H9 (cell line): ENCODE measurements around the gene ATCAY. TPM values are rescaled to one million over a fixed set of nuclear protein-coding genes. Genes with fewer than 3 reads are reported as not detected.

Experiments used
- DNase-seq: peaks from one replicate; pipeline ENCODE4 v3.0.0-alpha.2; 2017
- H2AFZ ChIP-seq: one replicate; pipeline ENCODE4 v1.6.1; 2013; ENCODE audit warnings: mild to moderate bottlenecking, low read length, control low read depth, moderate library complexity
- H2AK5ac ChIP-seq: 2 replicates; pipeline ENCODE4 v1.6.1; 2013; ENCODE audit warnings: low read length, control low read depth, mixed read lengths; ENCODE audit not compliant: insufficient read length
- H2BK120ac ChIP-seq: one replicate; pipeline ENCODE4 v1.6.1; 2013; ENCODE audit warnings: low read depth, mild to moderate bottlenecking, low read length, control low read depth, inconsistent platforms; ENCODE audit not compliant: poor library complexity, severe bottlenecking
- H2BK12ac ChIP-seq: 2 replicates; pipeline ENCODE4 v1.6.1; 2013; ENCODE audit warnings: low read length, control low read depth, mixed read lengths, low read depth; ENCODE audit not compliant: insufficient read length
- H2BK15ac ChIP-seq: 2 replicates; pipeline ENCODE4 v1.6.1; 2013; ENCODE audit warnings: low read depth, low read length, control low read depth
- H2BK20ac ChIP-seq: one replicate; pipeline ENCODE4 v1.6.1; 2013; ENCODE audit warnings: low read depth, mild to moderate bottlenecking, low read length, control low read depth, inconsistent platforms; ENCODE audit not compliant: poor library complexity, severe bottlenecking
- H2BK5ac ChIP-seq: 2 replicates; pipeline ENCODE4 v1.6.1; 2013; ENCODE audit warnings: low read length, control low read depth, mixed read lengths; ENCODE audit not compliant: insufficient read length
- H3K14ac ChIP-seq: 2 replicates; pipeline ENCODE4 v1.6.1; 2013; ENCODE audit warnings: low read length, control low read depth; ENCODE audit not compliant: insufficient read depth
- H3K18ac ChIP-seq: 2 replicates; pipeline ENCODE4 v1.6.1; 2013; ENCODE audit warnings: low read depth, mild to moderate bottlenecking, mixed read lengths, low read length, control low read depth; ENCODE audit not compliant: insufficient read length
- H3K23ac ChIP-seq: 2 replicates; pipeline ENCODE4 v1.6.1; 2013; ENCODE audit warnings: low read length, control low read depth, mixed read lengths, low read depth; ENCODE audit not compliant: insufficient read length
- H3K23me2 ChIP-seq: 2 replicates; pipeline ENCODE4 v1.6.1; 2013; ENCODE audit warnings: low read depth, mild to moderate bottlenecking, mixed read lengths, low read length, control low read depth; ENCODE audit not compliant: insufficient read length, poor library complexity, severe bottlenecking
- H3K27ac ChIP-seq: 2 replicates; pipeline ENCODE4 v1.5.1; 2013; ENCODE audit warnings: low read length, control low read depth, mixed read lengths, low read depth; ENCODE audit not compliant: insufficient read length
- H3K27me3 ChIP-seq: 2 replicates; pipeline ENCODE4 v1.6.1; 2013; ENCODE audit warnings: low read length, control low read depth, inconsistent platforms; ENCODE audit not compliant: insufficient read depth
- H3K4ac ChIP-seq: 2 replicates; pipeline ENCODE4 v1.6.1; 2013; ENCODE audit warnings: low read depth, mild to moderate bottlenecking, control low read depth, inconsistent platforms, low read length, moderate library complexity
- H3K4me1 ChIP-seq: 2 replicates; pipeline ENCODE4 v1.6.1; 2013; ENCODE audit warnings: low read length, control low read depth, inconsistent platforms; ENCODE audit not compliant: insufficient read depth
- H3K4me2 ChIP-seq: 2 replicates; pipeline ENCODE4 v1.6.1; 2013; ENCODE audit warnings: low read length, control low read depth, mixed read lengths; ENCODE audit not compliant: insufficient read length, insufficient read depth
- H3K56ac ChIP-seq: 2 replicates; pipeline ENCODE4 v1.6.1; 2013; ENCODE audit warnings: low read depth, mild to moderate bottlenecking, mixed read lengths, low read length, control low read depth; ENCODE audit not compliant: insufficient read length
- H3K79me1 ChIP-seq: 2 replicates; pipeline ENCODE4 v1.6.1; 2013; ENCODE audit warnings: low read depth, mild to moderate bottlenecking, moderate library complexity, low read length, control low read depth, inconsistent platforms; ENCODE audit not compliant: insufficient read depth, poor library complexity, severe bottlenecking
- H3K79me2 ChIP-seq: 2 replicates; pipeline ENCODE4 v1.6.1; 2013; ENCODE audit warnings: low read length, control low read depth, inconsistent platforms; ENCODE audit not compliant: insufficient read depth
- H3K9ac ChIP-seq: 2 replicates; pipeline ENCODE4 v1.6.1; 2013; ENCODE audit warnings: low read length, control low read depth, mixed read lengths; ENCODE audit not compliant: insufficient read length; ENCODE audit errors: extremely low read depth
- H3K9me3 ChIP-seq: one replicate; pipeline ENCODE4 v1.6.1; 2013; ENCODE audit warnings: low read depth, low read length, inconsistent platforms; ENCODE audit not compliant: control insufficient read depth
- H3T11ph ChIP-seq: one replicate; pipeline ENCODE4 v1.6.1; 2013; ENCODE audit warnings: mild to moderate bottlenecking, low read length, control low read depth, inconsistent platforms
- H4K20me1 ChIP-seq: one replicate; pipeline ENCODE4 v1.6.1; 2013; ENCODE audit not compliant: control insufficient read depth, insufficient read length, insufficient read depth
- H4K5ac ChIP-seq: 2 replicates; pipeline ENCODE4 v1.6.1; 2013; ENCODE audit warnings: low read depth, mild to moderate bottlenecking, mixed read lengths, low read length, control low read depth; ENCODE audit not compliant: insufficient read length
- H4K8ac ChIP-seq: replicated peaks from 2 replicates; pipeline ENCODE4 v1.6.1; 2013; ENCODE audit warnings: low read length, control low read depth, mixed read lengths, low read depth; ENCODE audit not compliant: insufficient read length
- H4K91ac ChIP-seq: 2 replicates; pipeline ENCODE4 v1.6.1; 2013; ENCODE audit warnings: low read depth, mild to moderate bottlenecking, moderate library complexity, mixed read lengths, low read length, control low read depth; ENCODE audit not compliant: insufficient read length
- H3K27ac Mint-ChIP-seq, 3 experiments: 2 replicates in 2 of 3; 3 replicates in 1 of 3; pipeline ENCODE4 v1.8.0; 2020 to 2021; ENCODE audit warnings: mixed read lengths in 3 of 3, mild to moderate bottlenecking in 1 of 3, moderate library complexity in 1 of 3
- H3K27me3 Mint-ChIP-seq: 2 replicates; pipeline ENCODE4 v1.8.0; 2021; ENCODE audit warnings: low read depth, mild to moderate bottlenecking, moderate library complexity, mixed read lengths
- H3K36me3 Mint-ChIP-seq, 3 experiments: 2 replicates in 2 of 3; 3 replicates in 1 of 3; pipeline ENCODE4 v1.8.0; 2020 to 2021; ENCODE audit warnings: low read depth in 3 of 3, mixed read lengths in 3 of 3; ENCODE audit not compliant: insufficient read depth in 1 of 3
- H3K4me1 Mint-ChIP-seq, 2 experiments: 2 replicates each; pipeline ENCODE4 v1.8.0; 2020; ENCODE audit warnings: mixed read lengths in 2 of 2
- H3K4me3 Mint-ChIP-seq, 2 experiments: 2 replicates in 1 of 2; 3 replicates in 1 of 2; pipeline ENCODE4 v1.8.0; 2020 to 2021; ENCODE audit warnings: mild to moderate bottlenecking in 2 of 2, mixed read lengths in 2 of 2, moderate library complexity in 1 of 2
- H3K9me3 Mint-ChIP-seq, 2 experiments: 2 replicates in 1 of 2; 3 replicates in 1 of 2; pipeline ENCODE4 v1.8.0; 2020; ENCODE audit warnings: mild to moderate bottlenecking in 2 of 2, mixed read lengths in 2 of 2, moderate library complexity in 1 of 2
- WGBS: extraction: QIAGEN DNeasy Blood & Tissue Kit; methylation state at CpG from one replicate; pipeline ENCODE4 v1.1.7; 2013; ENCODE audit warnings: missing lambda C conversion rate, low lambda C conversion rate, mixed read lengths; ENCODE audit not compliant: insufficient read length; ENCODE audit errors: extremely low coverage; 5-methylcytosine and 5-hydroxymethylcytosine counted together
- total RNA-seq: library from RNA; stranded (reverse); gene quantifications from 2 replicates; pipeline ENCODE4 v1.2.1, GENCODE V29; 2021
- TF ChIP-seq, protein P1 (sequence below): fragments of 200-600 bp; sonication (generic); conservative IDR thresholded peaks from 3 replicates; pipeline ENCODE4 v1.8.0; 2021; ENCODE audit warnings: antibody characterized with exemption, mild to moderate bottlenecking

The ATCAY gene
- total RNA-seq, 1 experiment from 2014 or later: 12.2 TPM

DNA sequence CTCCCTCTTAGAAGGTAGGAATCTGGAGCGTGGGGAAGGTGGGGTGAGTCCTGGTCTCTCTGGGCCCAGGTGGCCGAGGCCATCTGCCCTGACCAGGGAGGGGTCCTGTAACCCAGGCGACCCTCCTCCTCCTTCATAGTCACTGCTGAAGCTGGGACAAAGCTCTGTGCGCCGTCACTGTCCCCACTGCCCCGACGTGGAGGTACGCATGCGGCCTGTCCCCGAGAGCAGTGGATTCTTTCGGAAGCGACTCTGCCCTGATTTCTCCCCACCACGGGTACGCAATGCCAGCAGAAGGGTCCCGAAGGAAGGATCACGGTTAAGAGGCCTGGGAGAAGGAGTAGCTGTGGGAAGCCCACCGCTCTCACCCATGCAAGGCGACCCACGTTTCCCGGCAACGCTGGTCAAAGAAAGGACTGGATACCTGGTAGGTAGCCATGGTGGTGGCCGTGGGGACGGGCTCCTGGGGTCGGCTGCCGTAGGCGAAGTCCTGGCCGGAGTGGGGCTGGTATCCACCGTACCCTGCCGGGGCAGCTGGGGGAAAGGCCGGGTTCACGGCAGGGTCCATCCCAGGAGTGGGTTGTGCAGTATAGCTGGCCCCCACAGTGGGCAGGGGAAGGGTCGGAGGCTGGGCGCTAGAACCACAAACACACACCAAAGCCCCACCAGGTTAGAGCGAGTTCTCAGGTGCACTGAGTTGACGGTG is 46.0 kb upstream of the ATCAY start:
- Histone ChIP-seq H3K14ac (no peak overlapping the region), H3K18ac (no peak overlapping the region), H4K8ac (no peak overlapping the region), H3K27me3 (no peaks in the 10 kb centered on the region), H2AK5ac (no peak overlapping the region), H3K23me2 (no peaks in the 10 kb centered on the region), H3K79me1 (no peaks in the 10 kb centered on the region), H2BK120ac (no peak overlapping the region), H4K91ac (no peak overlapping the region), H3K79me2 (no peaks in the 10 kb centered on the region), H2BK15ac (no peak overlapping the region), H2AFZ (no peak overlapping the region), H3K4me1 (no peaks in the 10 kb centered on the region), H3K9ac (no peak overlapping the region), H3K9me3 (no peaks in the 10 kb centered on the region), H4K5ac (no peak overlapping the region), H2BK5ac (no peak overlapping the region), H3T11ph (no peak overlapping the region), H3K4ac (no peak overlapping the region), H3K27ac (no peak overlapping the region), H3K56ac (no peak overlapping the region), H3K4me2 (no peak overlapping the region), H4K20me1 (no peaks in the 10 kb centered on the region), H2BK20ac (no peak overlapping the region), H2BK12ac (no peak overlapping the region), H3K23ac (no peak overlapping the region)
- no peak overlapping the region for H3K4me3 Mint-ChIP-seq
- peaks cover 13 to 14% of the 10 kb centered on the region in 2 experiments; a peak in 4 of 5 replicates for H3K9me3 Mint-ChIP-seq
- DNase-seq: no peak
- H3K4me1 Mint-ChIP-seq: no peaks in the 10 kb centered on the region
- no CpG with 5 or more reads among the region's 35 CpGs for WGBS
- H3K36me3 Mint-ChIP-seq: peaks cover 0 to 4% (median 4%) of the 10 kb centered on the region in 3 experiments; a peak in 3 of 7 replicates
- peaks cover 11% of the 10 kb centered on the region for H3K27me3 Mint-ChIP-seq
- TF ChIP-seq, protein P1, sequence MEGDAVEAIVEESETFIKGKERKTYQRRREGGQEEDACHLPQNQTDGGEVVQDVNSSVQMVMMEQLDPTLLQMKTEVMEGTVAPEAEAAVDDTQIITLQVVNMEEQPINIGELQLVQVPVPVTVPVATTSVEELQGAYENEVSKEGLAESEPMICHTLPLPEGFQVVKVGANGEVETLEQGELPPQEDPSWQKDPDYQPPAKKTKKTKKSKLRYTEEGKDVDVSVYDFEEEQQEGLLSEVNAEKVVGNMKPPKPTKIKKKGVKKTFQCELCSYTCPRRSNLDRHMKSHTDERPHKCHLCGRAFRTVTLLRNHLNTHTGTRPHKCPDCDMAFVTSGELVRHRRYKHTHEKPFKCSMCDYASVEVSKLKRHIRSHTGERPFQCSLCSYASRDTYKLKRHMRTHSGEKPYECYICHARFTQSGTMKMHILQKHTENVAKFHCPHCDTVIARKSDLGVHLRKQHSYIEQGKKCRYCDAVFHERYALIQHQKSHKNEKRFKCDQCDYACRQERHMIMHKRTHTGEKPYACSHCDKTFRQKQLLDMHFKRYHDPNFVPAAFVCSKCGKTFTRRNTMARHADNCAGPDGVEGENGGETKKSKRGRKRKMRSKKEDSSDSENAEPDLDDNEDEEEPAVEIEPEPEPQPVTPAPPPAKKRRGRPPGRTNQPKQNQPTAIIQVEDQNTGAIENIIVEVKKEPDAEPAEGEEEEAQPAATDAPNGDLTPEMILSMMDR: no peak
- H3K27ac Mint-ChIP-seq: no peak overlapping the region
